Stimulated activated CD4-positive, alpha-beta T cell treated with anti-CD3 and anti-CD28 coated beads, Interleukin-1b, Interleukin-23, amount 100 ng/mL, for 1 hour (primary cell): ENCODE measurements around the gene KCNA2.
A peak's percentile ranks its signal among the peaks of the same experiment; 100 is the strongest.

Source experiments
- DNase-seq, 2 donors: peaks; one replicate each; pipeline ENCODE4 v3.0.0-alpha.2; 2020; ENCODE audit warnings: low read depth in 2 of 2

KCNA2 gene

GRCh38 chr1:110566836-110567235 lies 39.3 kb downstream of the KCNA2 start:
- DNase-seq = no peak

GRCh38 chr1:110565565-110565964 lies 40.6 kb downstream of the KCNA2 start:
- DNase-seq = no peak

DNA sequence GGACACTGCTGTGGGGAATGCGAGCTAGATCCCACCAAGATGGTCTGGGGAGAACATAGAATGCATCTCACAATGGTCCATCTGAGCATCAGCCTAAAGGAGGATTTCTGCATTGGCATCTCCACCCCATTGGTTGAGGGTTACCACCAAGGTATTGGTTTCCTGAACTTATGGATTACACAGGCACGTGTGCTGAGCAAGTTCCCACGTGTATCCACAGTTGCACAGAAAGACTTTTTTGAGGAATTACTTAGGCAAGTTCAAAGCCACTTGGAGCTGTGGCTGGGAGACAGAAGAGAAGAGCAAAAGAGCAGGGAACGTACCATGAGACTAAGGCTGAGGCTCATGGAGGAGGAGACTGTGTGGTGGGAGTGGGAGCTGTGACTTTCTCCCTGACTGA lies 43.1 kb downstream of the KCNA2 start:
- DNase-seq = no peak

DNA sequence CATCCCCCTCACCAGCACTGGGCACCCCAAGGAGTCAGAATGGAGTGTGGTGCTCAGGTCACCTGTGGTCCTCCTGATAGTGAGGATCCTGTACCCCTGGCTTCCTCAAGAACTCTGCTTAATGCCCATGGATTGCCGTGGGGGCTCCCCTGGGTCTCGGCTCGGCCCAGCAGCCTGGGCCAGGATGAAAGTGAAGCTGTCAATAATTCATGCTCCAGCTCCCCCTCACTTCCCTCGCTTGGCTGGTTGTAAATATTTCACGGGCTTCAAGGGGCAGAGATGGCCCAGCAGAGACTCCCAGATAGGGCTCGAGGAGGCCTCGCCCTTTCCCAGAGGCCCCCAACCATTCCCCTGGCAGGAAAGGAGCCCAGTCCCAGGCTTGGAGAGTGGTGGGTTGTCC lies 44.6 kb downstream of the KCNA2 start:
- DNase-seq = no peak

DNA sequence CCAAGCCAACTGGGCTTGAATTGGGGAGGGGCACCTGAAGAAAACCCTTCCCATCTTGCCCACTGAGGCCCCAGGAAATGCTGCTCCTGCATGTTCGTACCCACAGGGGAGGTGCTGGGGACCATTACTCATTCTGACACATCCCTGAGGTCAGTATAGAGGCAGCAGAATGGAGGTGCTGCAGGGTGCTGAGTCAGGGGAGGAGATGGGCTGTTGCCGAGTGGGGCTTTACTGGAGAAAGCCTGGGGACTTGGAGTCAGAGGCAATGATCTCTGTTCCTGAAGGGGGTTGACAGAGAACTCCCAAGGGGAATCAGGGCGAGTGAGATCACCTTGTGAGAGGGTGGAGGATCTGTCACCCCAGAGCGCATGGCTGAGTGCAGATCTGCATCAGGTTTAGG lies 47.0 kb downstream of the KCNA2 start:
- no peak for DNase-seq

DNA sequence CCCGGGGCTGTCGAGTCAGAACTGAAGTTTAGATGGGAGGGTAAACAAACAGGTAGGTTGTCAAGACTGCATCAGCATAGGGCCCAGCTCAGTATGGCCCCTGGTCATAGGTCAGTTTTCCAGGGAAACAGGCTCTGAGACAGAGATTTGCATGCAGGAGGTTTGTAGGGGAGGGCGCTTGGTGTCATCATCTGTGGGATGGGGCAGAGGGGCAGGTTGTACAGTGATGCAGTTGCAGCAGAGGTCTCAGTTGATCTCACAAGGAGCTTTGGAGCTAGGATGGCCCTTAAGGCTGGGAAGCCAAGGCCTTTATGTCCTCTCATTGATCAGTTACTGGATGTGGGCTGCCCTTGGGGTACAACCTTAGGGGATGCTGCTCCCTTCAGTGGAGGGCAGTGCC lies 48.7 kb downstream of the KCNA2 start:
- no peak for DNase-seq

DNA sequence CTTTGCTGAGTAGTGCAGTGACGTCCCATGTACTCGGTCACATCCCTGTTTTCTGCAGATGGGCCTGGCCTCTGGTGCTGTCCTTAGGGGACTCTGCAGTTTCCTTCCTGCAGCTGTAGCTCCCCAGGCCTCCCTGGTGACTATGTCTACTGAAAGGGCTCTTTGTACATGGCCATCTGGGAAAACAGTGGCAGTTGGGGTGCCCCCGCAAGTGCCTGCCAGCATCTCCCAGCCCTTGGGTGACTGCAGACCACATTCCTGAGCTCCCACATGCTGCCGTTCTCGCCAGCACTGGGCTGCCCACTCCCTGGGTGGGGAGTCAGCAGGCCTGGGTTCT lies 49.7 kb downstream of the KCNA2 start:
- DNase-seq = no peak

DNA sequence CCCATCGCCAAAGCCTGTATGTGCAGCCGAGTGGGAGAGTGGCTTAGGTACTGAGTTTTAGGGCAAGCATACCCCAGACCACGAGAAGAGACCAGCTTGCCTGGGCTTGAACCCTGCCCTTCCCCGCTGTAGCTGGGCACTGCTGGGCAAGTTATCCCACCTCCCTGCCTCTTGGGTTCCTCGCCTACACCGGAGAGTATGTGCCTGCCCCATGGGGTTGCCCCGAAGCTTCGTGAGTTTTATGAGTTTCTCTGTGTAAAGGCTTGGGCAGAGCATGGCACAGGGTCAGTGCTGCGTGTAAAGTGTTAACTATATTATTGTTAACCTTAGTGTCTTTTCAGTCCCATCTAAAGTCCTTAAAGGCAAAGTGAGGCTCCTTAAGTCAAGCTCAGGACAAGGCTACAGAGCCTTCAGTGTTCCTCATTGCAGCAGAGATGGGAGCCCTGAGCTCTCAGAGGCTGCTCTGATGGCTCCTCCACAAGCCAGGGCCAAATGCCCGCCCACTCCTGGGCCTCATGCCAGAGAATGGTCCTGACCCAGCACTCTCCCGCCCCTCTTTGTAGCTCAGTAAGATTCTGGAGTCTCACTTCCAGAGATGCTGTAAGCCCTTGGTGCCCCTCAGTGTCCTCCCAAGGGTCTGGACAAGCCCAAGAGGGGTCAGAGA lies 50.2 kb downstream of the KCNA2 start:
- DNase-seq = no peak

DNA sequence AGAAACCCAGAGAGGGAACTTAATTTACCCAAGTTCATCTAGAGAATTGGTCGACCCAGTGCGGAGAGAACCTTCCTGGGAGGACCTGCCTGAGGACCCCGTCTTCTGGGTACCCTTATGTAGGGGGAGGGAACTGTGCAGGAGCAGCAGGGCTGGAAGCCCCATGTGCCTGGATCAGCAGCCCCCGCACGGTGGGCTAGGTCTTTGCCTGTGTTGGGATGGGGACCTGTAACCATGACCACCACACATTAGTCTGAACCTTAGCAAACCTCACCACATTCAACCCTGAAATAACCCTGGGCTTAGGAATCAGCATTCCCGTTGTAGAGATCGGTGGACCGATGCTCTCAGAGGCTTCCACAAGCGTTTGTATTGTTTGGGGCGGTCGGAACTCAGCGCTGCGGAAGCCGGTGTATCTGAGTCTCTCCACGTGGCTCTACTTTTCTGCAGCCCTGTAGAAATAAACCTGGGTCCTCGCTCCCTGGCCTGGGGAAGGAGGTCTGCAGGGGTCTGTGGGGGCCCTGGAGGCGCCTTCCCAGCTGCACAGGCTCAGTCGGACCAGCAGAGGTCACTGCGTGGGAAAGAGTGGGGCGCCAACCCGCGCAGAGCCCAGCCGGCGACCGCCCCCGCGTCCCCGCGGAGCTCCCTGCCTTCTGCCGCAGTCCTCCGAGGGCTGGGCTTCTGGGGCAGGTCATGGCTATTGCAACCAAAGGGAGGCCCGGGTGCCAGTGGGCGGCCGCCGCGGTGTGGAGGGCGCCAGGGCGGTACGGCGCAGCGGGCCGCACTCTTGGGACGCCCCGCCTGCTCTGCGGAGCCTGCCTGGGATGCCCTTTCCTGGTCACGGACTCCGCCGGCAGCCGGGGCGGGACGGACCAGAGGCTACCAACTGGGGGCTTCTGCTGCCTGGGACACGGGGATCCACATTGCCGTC lies 51.0 kb downstream of the KCNA2 start:
- DNase-seq = peak; percentile 3 to 38

- no peak for DNase-seq
Observed at GRCh38 chr1:110551278-110551809, 54.8 kb downstream of the KCNA2 start.

- no peak for DNase-seq
Observed at GRCh38 chr1:110549831-110550230, 56.3 kb downstream of the KCNA2 start.

DNA sequence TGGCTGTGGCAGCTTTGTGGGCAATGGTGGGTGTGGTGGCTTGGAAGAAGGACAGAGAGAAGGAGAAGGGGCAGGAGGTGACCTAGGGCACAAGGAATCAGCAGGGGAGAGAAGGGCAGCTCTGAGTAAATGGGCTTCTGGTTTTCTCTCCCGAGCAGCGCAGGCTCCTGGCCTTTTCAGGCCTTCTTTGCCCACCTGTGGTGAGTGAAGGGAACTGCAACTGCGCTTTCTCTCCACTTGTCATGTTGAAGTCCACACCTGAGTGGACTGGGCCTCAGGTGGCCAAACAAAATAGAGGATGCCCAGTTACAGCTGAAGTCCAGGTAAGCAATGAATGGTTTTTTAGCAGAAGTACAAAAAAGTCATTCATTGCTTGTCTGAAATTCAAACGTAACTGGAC lies 57.8 kb downstream of the KCNA2 start:
- no peak for DNase-seq

DNA sequence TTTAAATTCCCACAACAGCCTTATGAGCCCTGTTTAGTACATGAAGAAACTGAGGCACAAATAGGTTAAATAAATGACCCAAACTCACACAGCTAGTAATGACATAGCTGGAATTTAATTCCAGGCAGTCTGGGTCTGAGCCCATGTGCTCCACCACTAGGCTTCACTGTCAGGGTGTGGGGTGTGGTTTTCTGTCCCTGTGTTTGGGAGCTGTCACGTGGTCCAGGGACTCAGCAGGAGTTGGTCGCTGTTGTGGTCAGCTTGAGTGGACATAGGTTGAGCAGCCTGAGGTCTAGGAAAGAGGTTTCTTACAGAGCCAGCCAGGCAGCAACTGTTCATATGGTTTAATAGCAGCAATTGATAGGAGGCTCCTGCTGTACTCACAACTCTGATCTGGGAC lies 59.1 kb downstream of the KCNA2 start:
- DNase-seq = no peak

- no peak for DNase-seq
Observed at GRCh38 chr1:110545492-110545891, 60.7 kb downstream of the KCNA2 start.

GRCh38 chr1:110544753-110545152 lies 61.4 kb downstream of the KCNA2 start:
- DNase-seq = no peak
